Medulla oblongata (tissue), 1 donor: ENCODE results near the gene MORC2.

Source experiments
- DNase-seq: peaks from one replicate; pipeline ENCODE4 v3.0.0-alpha.2; 2015; ENCODE audit errors: extremely low spot score

MORC2 gene

GRCh38 chr22:30889268-30889995, 79.1 kb downstream of the MORC2 start:
- DNase-seq: no peak

- no peak for DNase-seq
These were observed 80.7 kb downstream of the MORC2 start for GRCh38 chr22:30887861-30888260.

GRCh38 chr22:30887453-30887852, 81.1 kb downstream of the MORC2 start:
- no peak for DNase-seq

- no peak for DNase-seq
These were observed 83.0 kb downstream of the MORC2 start for GRCh38 chr22:30885591-30885990.

GRCh38 chr22:30885001-30885366, 83.6 kb downstream of the MORC2 start:
- no peak for DNase-seq

GRCh38 chr22:30884211-30885000, 84.2 kb downstream of the MORC2 start:
- DNase-seq: no peak

- DNase-seq: no peak
These were observed 84.9 kb downstream of the MORC2 start for GRCh38 chr22:30883586-30884145.

- DNase-seq: no peak
These were observed 85.5 kb downstream of the MORC2 start for GRCh38 chr22:30882974-30883533.

- no peak for DNase-seq
These were observed 86.3 kb downstream of the MORC2 start for GRCh38 chr22:30882184-30882717.

GRCh38 chr22:30881361-30882183, 87.0 kb downstream of the MORC2 start:
- no peak for DNase-seq

GRCh38 chr22:30880847-30881246, 87.7 kb downstream of the MORC2 start:
- no peak for DNase-seq

- no peak for DNase-seq
These were observed 88.4 kb downstream of the MORC2 start for GRCh38 chr22:30880181-30880601.

- DNase-seq: no peak
These were observed 89.2 kb downstream of the MORC2 start for GRCh38 chr22:30879415-30879797.

- no peak for DNase-seq
These were observed 89.8 kb downstream of the MORC2 start for GRCh38 chr22:30878516-30879414.

- peak; percentile 55 for DNase-seq
These were observed 90.7 kb downstream of the MORC2 start for GRCh38 chr22:30877662-30878515.

GRCh38 chr22:30876915-30877553, 91.5 kb downstream of the MORC2 start:
- peak; percentile 78 for DNase-seq

GRCh38 chr22:30876221-30876751, 92.3 kb downstream of the MORC2 start:
- no peak for DNase-seq

GRCh38 chr22:30875481-30876215, 92.9 kb downstream of the MORC2 start:
- DNase-seq: peak; percentile 84
